Right lobe of liver (tissue), 6 donors: ENCODE results near the gene SOWAHA. TPM values are rescaled to one million over a fixed set of nuclear protein-coding genes. Genes with fewer than 3 reads are reported as not detected.

Experiments
- ATAC-seq, 4 donors: fragments of 200-7000 bp; cut with Tn5 transposase; one replicate each; pipeline ENCODE4 v1.9.1; 2020; ENCODE audit warnings: mild to moderate bottlenecking in 4 of 4, moderate library complexity in 4 of 4
- DNase-seq, 3 donors: peaks; one replicate each; pipeline ENCODE4 v3.0.0-alpha.2; 2020
- H3K27ac ChIP-seq, 3 donors: fragments of 200-600 bp; one replicate each; pipeline ENCODE4 v1.8.0; 2022
- H3K27me3 ChIP-seq, 2 donors: fragments of 200-600 bp; one replicate each; pipeline ENCODE4 v1.8.0; 2022
- H3K36me3 ChIP-seq, 4 donors: fragments of 200-600 bp; sonication (generic) in 1 of 4; one replicate each; pipeline versions ENCODE4 v1.5.1 to v1.8.0; 2017 to 2022; ENCODE audit warnings: control low read depth in 1 of 4
- H3K4me1 ChIP-seq, 4 donors: fragments of 200-600 bp; sonication (generic) in 1 of 4; one replicate each; pipeline versions ENCODE4 v1.5.1 to v1.8.0; 2017 to 2022; ENCODE audit warnings: control low read depth in 1 of 4
- H3K4me3 ChIP-seq, 3 donors: fragments of 200-600 bp; one replicate each; pipeline ENCODE4 v1.8.0; 2022
- H3K9me3 ChIP-seq, 4 donors: fragments of 200-600 bp; sonication (generic) in 1 of 4; one replicate each; pipeline versions ENCODE4 v1.5.1 to v1.8.0; 2017 to 2022; ENCODE audit warnings: control low read depth in 1 of 4
- POLR2A ChIP-seq: fragments of 450-650 bp; IDR thresholded peaks from one replicate; pipeline ENCODE4 v1.6.1; 2017; ENCODE audit warnings: antibody characterized with exemption, mild to moderate bottlenecking
- WGBS: methylation state at CpG from one replicate; pipeline ENCODE4 v1.1.6; 2018; ENCODE audit warnings: low coverage, low lambda C conversion rate; ENCODE audit not compliant: insufficient coverage; ENCODE audit errors: missing lambda C conversion rate; 5-methylcytosine and 5-hydroxymethylcytosine counted together
- intact Hi-C, 2 donors: fragments of 100-400 bp; cut with DNase I; formaldehyde crosslinking; loops; one replicate each; pipeline versions ENCODE4 v1.11.2 to v1.14.1; 2022
- total RNA-seq, 6 experiments: library from RNA; depleted of rRNA in 2 of 6; stranded (reverse); fragments of >200 nt in 2 of 6; fragmentation: NEBNext Ultra II Directional in 3 of 6; extraction: Animal tissue kit (Norgen Biotek cat#: 25700) in 3 of 6; gene quantifications; one replicate each; pipeline versions ENCODE4 v1.1.0 to v1.2.4, GENCODE V29; 2016 to 2023
- TF ChIP-seq, protein P1 (sequence below), 4 donors: fragments of 200-600 bp in 3 of 4; fragments of 450-650 bp in 1 of 4; IDR thresholded peaks; one replicate each; pipeline versions ENCODE4 v1.5.1 to v1.8.0; 2016 to 2022; ENCODE audit warnings: antibody characterized with exemption in 4 of 4, mild to moderate bottlenecking in 2 of 4
- donor health status: DM: no; HTN: yes; CAD: no.
- donor health status: DM: no; HTN: no; CAD: no.
- donor health status: DM: no; HTN: no; CAD: no.
- donor health status: DM: no; HTN: yes; CAD: no.
- donor health status: DM: no; HTN: yes; CAD: no.

SOWAHA gene
- total RNA-seq, 6 experiments from 2014 or later: 0.95 to 4.7 (median 1.4) TPM

DNA sequence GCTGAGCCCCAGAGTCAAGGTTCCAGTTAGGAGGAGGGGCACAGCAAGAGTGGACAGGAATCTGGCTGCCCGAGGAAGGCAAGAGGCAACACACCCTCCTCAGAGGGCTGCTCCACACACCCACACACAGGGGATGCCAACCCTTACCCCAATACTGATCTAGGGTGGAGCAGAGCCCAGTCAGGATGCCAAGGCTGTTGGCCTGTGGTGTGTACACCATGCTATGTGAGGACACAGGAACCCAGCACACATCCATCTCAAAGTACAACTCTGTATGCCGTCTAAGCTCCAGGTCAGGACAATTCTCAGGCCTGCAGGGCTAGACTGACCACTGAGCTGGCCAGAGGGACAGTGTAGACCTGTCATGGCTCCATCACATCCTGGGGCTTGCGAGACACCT, 38.7 kb upstream of the SOWAHA start:
- ATAC-seq: no peak
- 100% methylated on average over 1 of the region's 3 CpGs for WGBS
- intact Hi-C loops: no loop called here
- Histone ChIP-seq H3K9me3 (no peaks in the 10 kb centered on the region), H3K4me3 (no peak overlapping the region), H3K4me1 (peaks cover 0 to 5% (median 0%) of the 10 kb centered on the region in 4 donors), H3K27ac (no peak overlapping the region), H3K36me3 (no peaks in the 10 kb centered on the region), H3K27me3 (no peaks in the 10 kb centered on the region)
- TF ChIP-seq, protein P1, sequence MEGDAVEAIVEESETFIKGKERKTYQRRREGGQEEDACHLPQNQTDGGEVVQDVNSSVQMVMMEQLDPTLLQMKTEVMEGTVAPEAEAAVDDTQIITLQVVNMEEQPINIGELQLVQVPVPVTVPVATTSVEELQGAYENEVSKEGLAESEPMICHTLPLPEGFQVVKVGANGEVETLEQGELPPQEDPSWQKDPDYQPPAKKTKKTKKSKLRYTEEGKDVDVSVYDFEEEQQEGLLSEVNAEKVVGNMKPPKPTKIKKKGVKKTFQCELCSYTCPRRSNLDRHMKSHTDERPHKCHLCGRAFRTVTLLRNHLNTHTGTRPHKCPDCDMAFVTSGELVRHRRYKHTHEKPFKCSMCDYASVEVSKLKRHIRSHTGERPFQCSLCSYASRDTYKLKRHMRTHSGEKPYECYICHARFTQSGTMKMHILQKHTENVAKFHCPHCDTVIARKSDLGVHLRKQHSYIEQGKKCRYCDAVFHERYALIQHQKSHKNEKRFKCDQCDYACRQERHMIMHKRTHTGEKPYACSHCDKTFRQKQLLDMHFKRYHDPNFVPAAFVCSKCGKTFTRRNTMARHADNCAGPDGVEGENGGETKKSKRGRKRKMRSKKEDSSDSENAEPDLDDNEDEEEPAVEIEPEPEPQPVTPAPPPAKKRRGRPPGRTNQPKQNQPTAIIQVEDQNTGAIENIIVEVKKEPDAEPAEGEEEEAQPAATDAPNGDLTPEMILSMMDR (IDR thresholded peaks at IDR 0.05): no peak
- no peak for DNase-seq

DNA sequence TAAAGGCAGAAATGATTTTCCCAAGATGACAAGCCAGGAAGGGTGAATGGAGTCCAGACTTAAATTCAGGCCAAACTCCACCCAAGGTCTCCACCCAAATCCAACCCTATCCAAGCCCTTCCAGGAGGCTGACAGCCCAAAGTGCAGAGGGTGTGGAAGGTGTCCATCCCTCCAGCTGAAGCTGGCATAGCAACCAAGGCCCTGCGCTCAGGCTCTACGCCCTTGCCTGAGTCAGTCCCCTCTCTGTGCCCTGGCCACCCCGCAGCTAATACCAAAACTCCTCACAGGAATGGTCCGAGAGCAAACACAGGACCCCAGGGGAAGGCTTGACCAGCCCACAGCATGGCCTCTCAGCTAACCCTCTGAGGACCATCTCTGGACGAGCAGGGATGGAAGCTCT, 38.2 kb upstream of the SOWAHA start:
- H3K9me3 ChIP-seq: no peaks in the 10 kb centered on the region
- no peak for DNase-seq
- no peak overlapping the region for H3K4me3 ChIP-seq
- no peak for ATAC-seq
- intact Hi-C loops: no loop called here
- no peaks in the 10 kb centered on the region for H3K36me3 ChIP-seq
- peaks cover 0 to 5% (median 0%) of the 10 kb centered on the region in 4 donors for H3K4me1 ChIP-seq
- H3K27me3 ChIP-seq: no peaks in the 10 kb centered on the region
- H3K27ac ChIP-seq: no peak overlapping the region
- TF ChIP-seq, protein P1 (IDR thresholded peaks at IDR 0.05): no peak
- TF ChIP-seq POLR2A: no peak
- 100% methylated on average over 1 of the region's 5 CpGs for WGBS

DNA sequence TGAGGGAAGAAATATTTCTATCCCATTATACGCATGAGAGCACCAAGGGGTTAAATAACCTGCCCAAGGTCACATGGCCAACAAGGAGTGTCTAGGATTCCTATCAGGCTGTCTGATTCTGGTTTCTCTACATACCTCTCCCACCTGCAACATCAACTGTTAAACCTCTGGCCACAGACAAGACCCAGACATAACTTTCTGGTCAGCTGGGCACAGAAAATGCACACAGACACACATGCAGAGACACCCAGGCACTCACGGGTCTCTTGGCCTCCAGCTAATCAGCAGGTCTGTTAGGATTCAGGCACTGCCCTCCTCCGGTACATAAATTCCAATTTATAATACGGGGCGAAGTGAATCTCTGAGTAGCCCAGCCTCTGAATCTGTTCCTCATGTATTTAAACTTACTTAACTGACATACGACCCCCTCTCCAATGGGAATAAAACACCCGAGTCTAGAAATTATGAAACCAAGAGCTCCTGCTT, 37.6 kb upstream of the SOWAHA start:
- DNase-seq (no peak), ATAC-seq (no peak)
- Histone ChIP-seq H3K4me3 (no peak overlapping the region), H3K9me3 (no peaks in the 10 kb centered on the region), H3K27ac (no peak overlapping the region), H3K27me3 (no peaks in the 10 kb centered on the region), H3K36me3 (no peaks in the 10 kb centered on the region), H3K4me1 (peaks cover 0 to 5% (median 0%) of the 10 kb centered on the region in 4 donors)
- intact Hi-C loops: no loop called here
- TF ChIP-seq, protein P1 (IDR thresholded peaks at IDR 0.05): no peak
- no peak for TF ChIP-seq POLR2A
- 53% methylated on average over 7 of the region's 7 CpGs for WGBS

DNA sequence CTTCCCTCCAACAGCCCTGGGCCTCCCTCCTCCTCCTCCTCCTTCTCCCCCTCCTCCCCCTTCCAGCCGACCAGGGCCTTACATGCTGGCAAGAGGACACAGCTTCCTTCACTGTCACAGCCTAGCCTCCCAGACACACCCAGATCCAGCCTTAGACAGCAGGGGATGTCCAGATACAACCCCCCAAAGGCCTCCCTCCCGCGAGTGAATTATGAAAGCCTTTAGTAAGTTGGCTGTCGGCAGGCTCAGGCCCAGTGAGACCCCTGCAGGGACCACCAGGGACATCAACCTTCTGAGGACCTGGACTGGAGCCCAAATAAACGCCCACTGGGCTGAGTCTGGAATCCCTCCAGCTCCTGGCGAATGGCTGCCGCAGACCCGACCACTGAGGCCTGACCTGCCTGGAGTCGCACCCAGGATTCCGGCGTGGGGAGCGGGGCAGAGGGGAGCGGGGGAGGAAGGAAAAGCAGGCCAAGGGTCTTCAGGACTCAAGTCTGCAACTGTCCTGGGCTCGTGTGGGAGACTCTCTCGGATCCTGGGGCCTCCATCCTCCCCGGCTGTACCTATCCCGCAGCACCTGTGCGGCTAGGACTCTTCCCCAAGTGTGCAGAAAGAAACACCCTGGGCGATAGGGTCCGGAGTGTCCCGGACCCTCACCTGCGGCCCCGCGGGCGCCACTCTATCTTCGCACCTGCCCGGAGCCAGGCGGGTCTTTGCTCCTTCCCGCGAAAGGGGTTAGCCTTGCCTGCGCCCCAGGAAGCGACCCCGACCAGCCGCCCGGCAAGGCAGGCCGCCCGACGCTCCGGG, 36.8 kb upstream of the SOWAHA start:
- peak overlapping the region; percentile 78 to 93 (median 78) for H3K4me3 ChIP-seq
- H3K36me3 ChIP-seq: no peaks in the 10 kb centered on the region
- no peaks in the 10 kb centered on the region for H3K9me3 ChIP-seq
- WGBS: 10% methylated on average over 2 of the region's 39 CpGs
- H3K4me1 ChIP-seq: peaks cover 0 to 5% (median 0%) of the 10 kb centered on the region in 4 donors
- TF ChIP-seq, protein P1 (IDR thresholded peaks at IDR 0.05): no peak
- no peak for TF ChIP-seq POLR2A
- H3K27ac ChIP-seq: peak overlapping the region; percentile 40 to 55 (median 51)
- ATAC-seq (peak; percentile 6 to 34 (median 10)), DNase-seq (no peak)
- intact Hi-C loops: no loop called here
- H3K27me3 ChIP-seq: no peaks in the 10 kb centered on the region
